HG03135 (cell line): ENCODE measurements around the gene OR2T27.
"Not testable (repeated sequence)": the region's sequence is repeated elsewhere in the genome, so short reads cannot be mapped to it uniquely, and the experiment has no call there.

Experiments
- ATAC-seq: cut with Tn5 transposase; IDR thresholded peaks from one replicate; pipeline ENCODE4 v1.9.1; 2021; ENCODE audit warnings: mild to moderate bottlenecking, moderate library complexity; ENCODE audit not compliant: unreplicated experiment

Gene OR2T27

DNA sequence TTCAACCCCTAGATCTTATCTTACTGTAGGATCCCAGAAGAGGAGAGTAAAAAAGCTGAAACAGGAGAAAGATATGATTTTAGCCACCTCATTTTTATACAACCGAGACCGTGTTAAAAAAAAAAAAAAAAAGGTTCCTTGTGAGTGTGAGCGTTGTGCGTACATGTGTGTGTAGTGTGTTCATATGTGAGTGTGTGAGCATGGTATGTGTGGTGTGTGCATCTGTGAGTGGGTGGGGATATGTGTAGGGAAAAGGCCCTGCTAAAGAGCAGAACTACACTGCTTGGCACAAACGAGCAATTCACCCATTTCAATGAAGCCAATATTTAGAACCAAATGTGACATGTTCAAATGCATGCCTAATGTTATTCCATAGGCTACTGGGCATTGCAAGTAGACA, 13.7 kb downstream of the OR2T27 start:
- not testable (repeated sequence) for ATAC-seq

- ATAC-seq, result peak; percentile 44
These were observed 14.4 kb downstream of the OR2T27 start for GRCh38 chr1:248640906-248641305.

GRCh38 chr1:248639652-248640051, 15.7 kb downstream of the OR2T27 start:
- not testable (repeated sequence) for ATAC-seq

DNA sequence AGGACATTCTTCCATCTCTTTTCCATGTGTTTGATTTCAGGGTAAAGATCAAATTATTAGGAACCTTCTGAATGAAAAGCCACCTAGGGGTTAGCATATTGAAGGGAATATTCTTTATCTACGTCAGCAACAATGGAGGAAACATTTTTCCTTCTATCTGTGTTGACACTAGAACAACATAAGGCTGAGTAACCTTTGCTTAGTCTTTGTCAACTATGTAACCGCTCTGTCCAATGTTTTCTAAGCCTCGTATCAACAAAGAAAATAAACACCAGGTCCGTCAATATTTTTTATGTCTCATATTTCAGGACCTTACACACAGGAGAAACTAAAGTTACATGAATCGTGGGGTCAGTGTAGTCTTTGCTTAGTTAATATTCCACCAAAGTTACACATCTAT, 18.7 kb downstream of the OR2T27 start:
- not testable (repeated sequence) for ATAC-seq

DNA sequence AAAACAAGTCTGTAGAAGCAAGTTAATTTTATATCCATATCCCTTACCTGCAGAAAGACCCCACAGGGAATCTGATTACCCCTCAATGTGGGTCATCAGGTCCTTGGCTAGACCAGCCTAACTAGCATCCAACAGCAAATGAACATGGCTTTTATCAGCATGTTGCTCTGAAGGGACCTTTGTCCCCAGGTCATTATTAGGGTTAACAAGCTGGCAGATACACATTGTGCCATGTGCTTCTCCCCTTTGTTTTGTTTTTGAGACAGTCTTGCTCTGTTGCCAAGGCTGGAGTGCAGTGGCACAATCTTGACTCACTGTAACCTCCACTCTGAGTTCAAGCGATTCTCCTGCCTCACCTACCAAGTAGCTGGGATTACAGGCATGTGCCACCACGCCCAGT, 20.3 kb downstream of the OR2T27 start, which contains the start of gene OR2T11:
Gene OR2T11, minus strand, starts transcription at position 101 of the 400 bp plus-strand sequence. CDS start 7,963 bp downstream, outside the sequence.
- ATAC-seq, result not testable (repeated sequence)

- ATAC-seq, result no peak
These were observed 23.8 kb downstream of the OR2T27 start for GRCh38 chr1:248631354-248632008.

GRCh38 chr1:248630551-248630950, 24.8 kb downstream of the OR2T27 start:
- no peak for ATAC-seq

DNA sequence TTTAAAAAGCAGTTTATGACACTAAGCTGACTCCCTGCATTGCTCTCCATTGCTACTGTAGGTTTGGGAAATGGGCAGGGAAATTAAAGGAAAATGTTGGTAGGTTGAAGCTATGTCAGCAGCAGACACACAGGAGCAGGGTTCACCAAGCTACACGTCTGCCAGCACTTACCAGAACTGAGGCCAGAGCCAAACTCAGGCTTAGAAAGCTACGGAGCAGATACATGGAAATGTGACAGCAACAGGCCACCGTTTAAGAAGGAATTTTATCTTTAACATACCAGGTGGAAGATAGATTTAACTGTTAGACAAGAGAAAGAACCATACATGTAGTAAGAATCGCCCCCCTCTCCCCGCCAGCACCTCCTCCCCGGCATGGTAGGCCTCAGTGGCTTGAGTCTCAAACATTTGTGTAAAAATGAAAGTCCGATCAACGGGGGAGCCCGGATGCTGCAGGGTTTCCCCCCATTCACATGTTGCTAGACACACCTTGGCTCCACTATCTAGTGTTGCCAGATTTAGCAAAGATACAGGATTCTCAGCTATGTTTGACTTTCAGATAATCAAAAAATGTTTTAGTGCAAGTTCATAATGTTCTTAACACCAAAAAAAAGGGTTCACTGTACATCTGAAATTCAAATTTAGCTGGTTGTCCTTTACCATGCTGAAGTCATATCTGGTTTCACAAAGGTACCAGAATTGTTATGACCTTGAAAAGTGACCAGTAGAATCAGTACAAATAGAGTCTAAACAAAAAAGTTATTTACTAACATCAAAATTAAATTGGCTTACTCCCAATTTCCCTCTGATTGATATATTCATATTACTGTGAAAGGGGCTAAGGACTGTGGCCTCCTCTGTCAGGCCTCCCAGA, 27.1 kb downstream of the OR2T27 start:
- ATAC-seq, result no peak

- ATAC-seq, result no peak
These were observed 29.4 kb downstream of the OR2T27 start for GRCh38 chr1:248625971-248626370.

DNA sequence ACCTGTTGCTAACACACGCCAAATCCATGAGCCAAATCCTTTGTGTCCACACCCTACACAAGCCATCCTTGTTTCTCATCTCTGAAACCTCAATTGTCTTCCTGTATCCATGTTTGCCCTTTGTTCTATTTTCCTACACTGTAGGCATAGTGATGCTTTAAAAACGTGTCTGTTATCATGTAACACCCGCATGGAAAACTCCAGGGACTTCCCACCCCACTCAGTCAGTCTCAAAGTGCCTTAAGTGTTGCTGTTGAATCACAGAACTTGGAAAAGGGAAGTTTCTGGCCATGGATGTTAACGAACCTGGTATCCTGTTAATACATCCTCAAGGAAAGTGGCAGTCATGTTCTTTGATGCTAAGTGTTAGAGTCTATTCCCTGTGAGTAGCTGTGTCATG, 30.2 kb downstream of the OR2T27 start:
- ATAC-seq, result no peak

GRCh38 chr1:248622570-248623001, 32.7 kb downstream of the OR2T27 start:
- peak; percentile 93 for ATAC-seq

DNA sequence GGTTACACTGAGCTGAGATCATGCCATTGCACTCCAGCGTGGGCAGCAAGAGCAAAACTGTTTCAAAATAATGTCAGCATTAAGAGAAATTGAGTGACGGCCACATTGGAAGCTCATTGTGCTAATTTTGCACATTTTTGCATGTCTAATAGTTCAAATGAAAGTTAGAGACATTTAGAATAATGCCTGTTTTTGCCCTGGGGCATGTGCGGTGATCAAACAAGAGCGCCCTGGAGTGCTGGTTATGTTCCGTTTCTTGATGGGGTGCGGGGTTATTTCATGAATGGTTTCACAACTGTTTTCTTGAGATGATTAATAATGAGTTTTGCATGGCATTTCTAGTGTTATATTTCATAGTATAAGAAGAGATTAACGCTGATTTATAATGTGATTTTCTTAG, 33.6 kb downstream of the OR2T27 start:
- ATAC-seq, result no peak

- no peak for ATAC-seq
These were observed 36.5 kb downstream of the OR2T27 start for GRCh38 chr1:248618878-248619277.

DNA sequence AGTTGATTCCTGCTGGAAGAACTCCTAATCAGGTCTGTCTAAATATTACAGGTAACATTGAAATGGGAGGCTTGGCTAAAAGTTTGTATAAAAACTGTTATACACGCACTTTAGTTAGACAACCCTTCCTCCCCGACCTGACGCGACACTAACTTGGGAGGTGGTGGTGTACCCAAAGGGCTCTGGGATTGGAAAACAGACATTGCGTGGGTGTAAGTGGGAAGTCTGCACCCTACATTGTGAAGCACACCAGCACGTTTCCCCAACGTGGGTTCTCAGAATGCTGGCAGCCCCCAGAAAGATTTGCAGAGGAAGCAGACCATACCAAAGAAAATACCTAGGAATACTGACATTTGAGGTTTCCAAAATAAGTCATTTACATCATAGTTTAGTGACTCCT, 37.2 kb downstream of the OR2T27 start:
- no peak for ATAC-seq

DNA sequence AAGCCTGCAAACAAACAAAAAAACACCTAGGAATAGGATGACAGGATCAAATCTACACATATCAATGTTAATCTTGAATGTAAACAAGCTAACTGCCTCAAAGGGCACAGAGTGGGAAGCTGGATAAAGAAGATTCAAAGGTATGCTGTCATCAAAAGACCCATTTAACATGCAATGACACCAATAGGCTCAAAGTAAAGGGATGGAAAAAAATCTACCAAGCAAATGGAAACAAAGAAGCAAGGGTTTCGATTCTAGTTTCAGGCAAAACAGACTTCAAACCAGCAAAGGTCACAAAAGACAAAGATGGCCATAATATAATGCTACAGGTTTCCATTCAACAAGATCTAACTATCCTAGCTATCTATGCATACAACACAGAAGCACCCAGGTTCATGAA, 41.6 kb downstream of the OR2T27 start:
- no peak for ATAC-seq

GRCh38 chr1:248611883-248612414, 43.4 kb downstream of the OR2T27 start:
- ATAC-seq, result no peak

- ATAC-seq, result no peak
These were observed 45.0 kb downstream of the OR2T27 start for GRCh38 chr1:248610301-248610700.
